Naive B cell (primary cell): ENCODE measurements around the gene FSCN2. TPM values are rescaled to one million over a fixed set of nuclear protein-coding genes. Genes with fewer than 3 reads are reported as not detected.

ENCODE experiments used
- ATAC-seq, 2 donors: fragments of 150-1000 bp; cut with Tn5 transposase; 2 replicates each; pipeline ENCODE4 v1.10.0; 2021; ENCODE audit warnings: low read depth in 2 of 2, mild to moderate bottlenecking in 2 of 2, moderate library complexity in 2 of 2
- DNase-seq: peaks from one replicate; pipeline ENCODE4 v3.0.0; 2022
- H3K27ac Mint-ChIP-seq, 6 donors: one replicate each; pipeline ENCODE4 v1.8.0; 2020 to 2022; ENCODE audit warnings: mild to moderate bottlenecking in 6 of 6, mixed read lengths in 6 of 6, moderate library complexity in 5 of 6, inconsistent platforms in 2 of 6
- H3K27me3 Mint-ChIP-seq, 3 donors: one replicate each; pipeline ENCODE4 v1.8.0; 2021 to 2022; ENCODE audit warnings: mixed read lengths in 3 of 3, mild to moderate bottlenecking in 1 of 3
- H3K36me3 Mint-ChIP-seq, 2 donors: one replicate each; pipeline ENCODE4 v1.8.0; 2020 to 2022; ENCODE audit warnings: mixed read lengths in 2 of 2, inconsistent platforms in 1 of 2, mild to moderate bottlenecking in 1 of 2
- H3K4me1 Mint-ChIP-seq, 3 donors: one replicate each; pipeline ENCODE4 v1.8.0; 2020 to 2022; ENCODE audit warnings: mixed read lengths in 3 of 3, inconsistent platforms in 1 of 3, mild to moderate bottlenecking in 1 of 3, moderate library complexity in 1 of 3
- H3K4me3 Mint-ChIP-seq, 8 donors: one replicate each; pipeline ENCODE4 v1.8.0; 2020 to 2022; ENCODE audit warnings: mild to moderate bottlenecking in 8 of 8, mixed read lengths in 8 of 8, moderate library complexity in 8 of 8, inconsistent platforms in 2 of 8
- H3K9me3 Mint-ChIP-seq, 7 donors: one replicate each; pipeline ENCODE4 v1.8.0; 2020 to 2022; ENCODE audit warnings: mixed read lengths in 7 of 7, mild to moderate bottlenecking in 5 of 7, inconsistent platforms in 2 of 7, moderate library complexity in 1 of 7
- polyA plus RNA-seq, 6 donors: library from polyadenylated mRNA; unstranded; fragments of 300-500 nt; fragmentation: Illumina TruSeq; gene quantifications; one replicate each; pipeline ENCODE4 v1.2.3, GENCODE V29; 2021; ENCODE audit warnings: low read depth in 6 of 6

The FSCN2 gene
- polyA plus RNA-seq, 6 donors from 2014 or later: 0.17 to 0.59 (median 0.39) TPM; not detected in 1

- Mint-ChIP-seq H3K27me3 (peaks cover 5 to 23% (median 20%) of the 10 kb centered on the region in 3 donors), H3K36me3 (peaks cover 0 to 15% of the 10 kb centered on the region in 2 donors), H3K27ac (no peak overlapping the region), H3K4me1 (peaks cover 7 to 17% (median 15%) of the 10 kb centered on the region in 3 donors), H3K9me3 (no peaks in the 10 kb centered on the region), H3K4me3 (no peak overlapping the region)
- no peak for ATAC-seq
- DNase-seq: no peak
Measured at GRCh38 chr17:81538651-81539570, 10.7 kb downstream of the FSCN2 start.

GRCh38 chr17:81539571-81539900 lies 11.4 kb downstream of the FSCN2 start:
- Mint-ChIP-seq H3K9me3 (no peaks in the 10 kb centered on the region), H3K36me3 (peaks cover 0 to 15% of the 10 kb centered on the region in 2 donors), H3K27ac (no peak overlapping the region), H3K4me3 (no peak overlapping the region), H3K4me1 (peaks cover 7 to 16% (median 15%) of the 10 kb centered on the region in 3 donors), H3K27me3 (peaks cover 5 to 23% (median 20%) of the 10 kb centered on the region in 3 donors)
- ATAC-seq: no peak
- DNase-seq: no peak

GRCh38 chr17:81539961-81540675 lies 11.9 kb downstream of the FSCN2 start:
- Mint-ChIP-seq H3K36me3 (peaks cover 0 to 15% of the 10 kb centered on the region in 2 donors), H3K9me3 (no peaks in the 10 kb centered on the region), H3K27me3 (peaks cover 5 to 23% (median 20%) of the 10 kb centered on the region in 3 donors), H3K4me1 (peaks cover 7 to 16% (median 15%) of the 10 kb centered on the region in 3 donors), H3K27ac (no peak overlapping the region), H3K4me3 (no peak overlapping the region)
- ATAC-seq: no peak
- DNase-seq: no peak

- H3K4me1 Mint-ChIP-seq: peaks cover 7 to 16% (median 11%) of the 10 kb centered on the region in 3 donors
- no peak overlapping the region for H3K27ac Mint-ChIP-seq
- H3K27me3 Mint-ChIP-seq: peaks cover 5 to 23% (median 16%) of the 10 kb centered on the region in 3 donors
- H3K9me3 Mint-ChIP-seq: no peaks in the 10 kb centered on the region
- DNase-seq: no peak
- H3K36me3 Mint-ChIP-seq: peaks cover 0 to 15% of the 10 kb centered on the region in 2 donors
- H3K4me3 Mint-ChIP-seq: no peak overlapping the region
- no peak for ATAC-seq
Measured at GRCh38 chr17:81540676-81541027, 12.5 kb downstream of the FSCN2 start.

- no peak for ATAC-seq
- Mint-ChIP-seq H3K27ac (no peak overlapping the region), H3K36me3 (peaks cover 0 to 15% of the 10 kb centered on the region in 2 donors), H3K27me3 (peaks cover 5 to 18% (median 13%) of the 10 kb centered on the region in 3 donors), H3K4me3 (no peak overlapping the region), H3K4me1 (peaks cover 7 to 16% (median 11%) of the 10 kb centered on the region in 3 donors), H3K9me3 (no peaks in the 10 kb centered on the region)
- no peak for DNase-seq
Measured at GRCh38 chr17:81541123-81541522, 12.9 kb downstream of the FSCN2 start.

GRCh38 chr17:81542431-81543338 lies 14.5 kb downstream of the FSCN2 start:
- DNase-seq: no peak
- H3K36me3 Mint-ChIP-seq: peaks cover 0 to 14% of the 10 kb centered on the region in 2 donors
- ATAC-seq: no peak
- peak overlapping the region in 1 of 8 donors; percentile 45 for H3K4me3 Mint-ChIP-seq
- H3K4me1 Mint-ChIP-seq: peaks cover 4 to 11% (median 5%) of the 10 kb centered on the region in 3 donors
- no peak overlapping the region for H3K27ac Mint-ChIP-seq
- peaks cover 4 to 12% (median 8%) of the 10 kb centered on the region in 3 donors for H3K27me3 Mint-ChIP-seq
- H3K9me3 Mint-ChIP-seq: no peaks in the 10 kb centered on the region

- Mint-ChIP-seq H3K27me3 (peaks cover 0 to 6% (median 2%) of the 10 kb centered on the region in 3 donors), H3K4me3 (no peak overlapping the region), H3K36me3 (peaks cover 0 to 8% of the 10 kb centered on the region in 2 donors), H3K27ac (no peak overlapping the region), H3K4me1 (peaks cover 0 to 5% (median 0%) of the 10 kb centered on the region in 3 donors), H3K9me3 (no peaks in the 10 kb centered on the region)
- ATAC-seq (no peak), DNase-seq (no peak)
Measured at GRCh38 chr17:81543339-81543675, 15.1 kb downstream of the FSCN2 start.

- H3K27ac Mint-ChIP-seq: no peak overlapping the region
- H3K36me3 Mint-ChIP-seq: peaks cover 0 to 5% of the 10 kb centered on the region in 2 donors
- ATAC-seq: no peak
- H3K9me3 Mint-ChIP-seq: no peaks in the 10 kb centered on the region
- H3K27me3 Mint-ChIP-seq: peaks cover 0 to 1% (median 0%) of the 10 kb centered on the region in 3 donors
- peaks cover 0 to 5% (median 0%) of the 10 kb centered on the region in 3 donors for H3K4me1 Mint-ChIP-seq
- H3K4me3 Mint-ChIP-seq: no peak overlapping the region
- DNase-seq: no peak
Measured at GRCh38 chr17:81543756-81544155, 15.6 kb downstream of the FSCN2 start.

- H3K27me3 Mint-ChIP-seq: no peaks in the 10 kb centered on the region
- no peak overlapping the region for H3K4me3 Mint-ChIP-seq
- no peak for ATAC-seq
- no peak for DNase-seq
- no peak overlapping the region for H3K27ac Mint-ChIP-seq
- peaks cover 0 to 5% of the 10 kb centered on the region in 2 donors for H3K36me3 Mint-ChIP-seq
- peaks cover 2 to 10% (median 3%) of the 10 kb centered on the region in 3 donors for H3K4me1 Mint-ChIP-seq
- H3K9me3 Mint-ChIP-seq: no peaks in the 10 kb centered on the region
Measured at GRCh38 chr17:81544281-81544974, 16.3 kb downstream of the FSCN2 start.

GRCh38 chr17:81545160-81545949 lies 17.2 kb downstream of the FSCN2 start:
- peaks cover 8 to 19% (median 9%) of the 10 kb centered on the region in 3 donors for H3K4me1 Mint-ChIP-seq
- no peak overlapping the region for H3K27ac Mint-ChIP-seq
- peaks cover 0 to 5% of the 10 kb centered on the region in 2 donors for H3K36me3 Mint-ChIP-seq
- H3K9me3 Mint-ChIP-seq: no peaks in the 10 kb centered on the region
- ATAC-seq: no peak
- H3K4me3 Mint-ChIP-seq: no peak overlapping the region
- DNase-seq: no peak
- no peaks in the 10 kb centered on the region for H3K27me3 Mint-ChIP-seq

GRCh38 chr17:81546906-81547613 lies 18.9 kb downstream of the FSCN2 start:
- no peaks in the 10 kb centered on the region for H3K36me3 Mint-ChIP-seq
- peaks cover 15 to 28% (median 20%) of the 10 kb centered on the region in 3 donors for H3K4me1 Mint-ChIP-seq
- no peaks in the 10 kb centered on the region for H3K27me3 Mint-ChIP-seq
- no peak for DNase-seq
- H3K9me3 Mint-ChIP-seq: no peaks in the 10 kb centered on the region
- no peak overlapping the region for H3K4me3 Mint-ChIP-seq
- ATAC-seq: no peak
- H3K27ac Mint-ChIP-seq: no peak overlapping the region
